Activated CD4-positive, alpha-beta memory T cell treated with anti-CD3 and anti-CD28 coated beads for 36 hours (primary cell): Measurements from ENCODE around the gene GAD1. TPM values are rescaled to one million over a fixed set of nuclear protein-coding genes. Genes with fewer than 3 reads are reported as not detected.

Experiments used
- CTCF ChIA-PET: fragments of 350-600 bp; sonication (Branson Sonifier 250); formaldehyde crosslinking; loops from one replicate; lab custom pipeline; 2021; ENCODE audit warnings: antibody characterized with exemption, inconsistent platforms; lab: Charles Lee
- POLR2A ChIA-PET: fragments of 350-600 bp; sonication (Branson Sonifier 250); formaldehyde crosslinking; loops from one replicate; lab custom pipeline; 2021; ENCODE audit warnings: antibody characterized with exemption; lab: Charles Lee
- DNase-seq: peaks from one replicate; pipeline ENCODE4 v3.0.0-alpha.2; 2020
- H3K27ac Mint-ChIP-seq: one replicate; pipeline ENCODE4 v1.8.0; 2021; ENCODE audit warnings: mixed read lengths
- H3K27me3 Mint-ChIP-seq: one replicate; pipeline ENCODE4 v1.8.0; 2021; ENCODE audit warnings: mixed read lengths
- H3K36me3 Mint-ChIP-seq: one replicate; pipeline ENCODE4 v1.8.0; 2021; ENCODE audit warnings: mixed read lengths
- H3K4me1 Mint-ChIP-seq: one replicate; pipeline ENCODE4 v1.8.0; 2021; ENCODE audit warnings: low read depth, mixed read lengths
- H3K4me3 Mint-ChIP-seq: one replicate; pipeline ENCODE4 v1.8.0; 2021; ENCODE audit warnings: mild to moderate bottlenecking, mixed read lengths
- H3K9me3 Mint-ChIP-seq: one replicate; pipeline ENCODE4 v1.8.0; 2021; ENCODE audit warnings: mixed read lengths
- intact Hi-C: fragments of 100-400 bp; cut with micrococcal nuclease; formaldehyde crosslinking; loops from one replicate; pipeline ENCODE4 v1.15.1; 2023
- total RNA-seq, 2 experiments: library from RNA; stranded (reverse); gene quantifications; one replicate each; pipeline ENCODE4 v1.2.3, GENCODE V29; 2021

GAD1 gene
- total RNA-seq, 2 experiments from 2014 or later: 2.6 to 2.9 TPM

GRCh38 chr2:170851635-170852034 is 34.9 kb downstream of the GAD1 start:
- DNase-seq: no peak
- H3K27me3 Mint-ChIP-seq: peaks cover 4% of the 10 kb centered on the region
- CTCF ChIA-PET: interaction anchor here (3.0 kb wide), 1 partner anchor 21 kb away, joined by 9 read pairs; no protein-coding TSS in a partner anchor
- no peaks in the 10 kb centered on the region for H3K9me3 Mint-ChIP-seq
- intact Hi-C loops: no loop called here
- H3K36me3 Mint-ChIP-seq: no peaks in the 10 kb centered on the region
- no peaks in the 10 kb centered on the region for H3K4me1 Mint-ChIP-seq
- H3K4me3 Mint-ChIP-seq: no peak overlapping the region
- POLR2A ChIA-PET: no interaction called here
- H3K27ac Mint-ChIP-seq: no peak overlapping the region

DNA sequence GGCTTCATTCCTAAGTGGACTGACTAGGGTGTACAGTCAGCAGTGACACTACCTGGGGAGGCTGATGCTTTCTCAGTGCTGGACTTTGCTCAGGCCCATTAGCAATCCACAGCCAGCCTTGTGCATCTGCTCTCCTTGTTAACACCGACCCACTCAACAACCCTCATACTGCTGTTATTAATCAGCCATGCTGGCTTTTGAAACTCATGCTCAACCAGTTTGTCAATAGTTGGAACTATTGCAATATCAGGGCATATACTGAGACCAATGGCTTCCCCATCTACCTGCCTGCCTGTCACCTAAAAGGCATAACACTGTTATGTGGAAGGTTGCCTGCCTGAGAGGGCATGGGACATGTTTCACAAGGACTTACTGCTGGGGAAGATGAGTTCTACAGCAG is 39.4 kb downstream of the GAD1 start:
- intact Hi-C loops: no loop called here
- Mint-ChIP-seq H3K9me3 (no peaks in the 10 kb centered on the region), H3K36me3 (no peaks in the 10 kb centered on the region), H3K27me3 (peaks cover 3% of the 10 kb centered on the region), H3K4me3 (no peak overlapping the region), H3K4me1 (no peaks in the 10 kb centered on the region), H3K27ac (no peak overlapping the region)
- DNase-seq: no peak
- CTCF ChIA-PET: no interaction called here
- POLR2A ChIA-PET: no interaction called here

DNA sequence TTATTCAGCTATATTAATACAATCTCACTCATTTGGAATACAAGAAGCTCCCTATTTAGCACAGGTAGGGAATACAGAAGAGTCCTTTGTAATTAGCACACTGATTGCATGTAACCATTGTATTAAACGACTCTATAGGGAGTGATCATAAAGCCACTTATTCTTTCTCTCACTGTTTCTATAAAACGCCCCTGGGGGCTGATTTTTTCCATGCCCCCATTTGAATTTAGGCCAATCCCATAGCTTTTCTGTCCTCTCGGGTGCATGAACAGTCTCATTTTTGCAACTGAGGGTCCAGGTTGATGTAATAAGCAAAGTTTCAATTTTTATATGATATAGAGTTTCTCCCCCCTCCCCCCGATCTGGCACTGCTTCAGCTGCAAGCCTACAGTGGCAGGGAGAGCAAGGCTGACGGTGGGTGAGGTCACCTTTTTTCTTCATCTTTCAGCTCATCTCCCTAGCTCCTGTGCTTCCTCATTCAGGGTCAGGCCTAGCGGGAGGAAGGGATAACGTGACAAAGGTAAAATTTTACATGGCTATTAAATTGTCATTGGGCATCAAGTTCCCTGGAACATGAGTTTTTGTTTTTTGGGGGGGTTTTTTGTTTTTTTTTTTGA is 45.7 kb downstream of the GAD1 start:
- intact Hi-C loops: no loop called here
- DNase-seq: no peak
- Mint-ChIP-seq H3K4me3 (no peak overlapping the region), H3K4me1 (no peaks in the 10 kb centered on the region), H3K36me3 (no peaks in the 10 kb centered on the region), H3K27ac (no peak overlapping the region), H3K9me3 (no peaks in the 10 kb centered on the region), H3K27me3 (no peaks in the 10 kb centered on the region)
- ChIA-PET CTCF (interaction anchor here (0.6 to 4.9 kb wide), 3 partner anchors 10 to 1249 kb away, joined by 3 to 31 read pairs (median 3); no protein-coding TSS in a partner anchor), POLR2A (no interaction called here)

GRCh38 chr2:170863087-170863486 is 46.4 kb downstream of the GAD1 start:
- H3K27ac Mint-ChIP-seq: no peak overlapping the region
- ChIA-PET POLR2A (no interaction called here), CTCF (interaction anchor here (0.9 to 4.9 kb wide), 3 partner anchors 10 to 12 kb away, joined by 3 to 31 read pairs (median 3); no protein-coding TSS in a partner anchor)
- intact Hi-C loops: no loop called here
- H3K4me1 Mint-ChIP-seq: no peaks in the 10 kb centered on the region
- DNase-seq: no peak
- H3K9me3 Mint-ChIP-seq: no peaks in the 10 kb centered on the region
- no peak overlapping the region for H3K4me3 Mint-ChIP-seq
- H3K27me3 Mint-ChIP-seq: no peaks in the 10 kb centered on the region
- H3K36me3 Mint-ChIP-seq: no peaks in the 10 kb centered on the region

- no peak overlapping the region for H3K27ac Mint-ChIP-seq
- no peaks in the 10 kb centered on the region for H3K36me3 Mint-ChIP-seq
- ChIA-PET CTCF (no interaction called here), POLR2A (no interaction called here)
- H3K4me3 Mint-ChIP-seq: no peak overlapping the region
- H3K4me1 Mint-ChIP-seq: peaks cover 10% of the 10 kb centered on the region
- H3K27me3 Mint-ChIP-seq: no peaks in the 10 kb centered on the region
- intact Hi-C loops: no loop called here
- H3K9me3 Mint-ChIP-seq: no peaks in the 10 kb centered on the region
- DNase-seq: no peak
Observed at GRCh38 chr2:170869036-170869435, 52.3 kb downstream of the GAD1 start.

DNA sequence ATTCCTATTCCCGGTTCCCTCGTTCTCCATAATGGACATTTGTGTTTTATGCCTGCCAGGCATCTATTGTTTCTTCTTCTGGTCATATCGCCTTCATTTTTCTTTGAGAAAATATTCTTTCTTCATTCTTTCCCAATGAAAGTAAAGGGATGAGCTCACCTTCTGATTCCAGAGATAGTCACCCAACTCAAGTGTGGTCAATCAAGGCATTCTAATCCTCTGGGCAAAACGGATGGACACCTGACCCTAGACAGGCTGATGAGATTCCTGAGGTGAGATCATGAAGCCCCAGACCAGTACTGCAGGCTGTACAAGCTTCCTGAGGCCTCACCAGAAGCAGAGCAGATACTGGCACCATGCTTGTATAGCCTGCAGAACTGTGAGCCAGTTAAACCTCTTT is 52.8 kb downstream of the GAD1 start:
- no peaks in the 10 kb centered on the region for H3K9me3 Mint-ChIP-seq
- H3K4me1 Mint-ChIP-seq: peaks cover 10% of the 10 kb centered on the region
- H3K27ac Mint-ChIP-seq: no peak overlapping the region
- no peaks in the 10 kb centered on the region for H3K27me3 Mint-ChIP-seq
- ChIA-PET CTCF (no interaction called here), POLR2A (no interaction called here)
- intact Hi-C loops: no loop called here
- H3K4me3 Mint-ChIP-seq: no peak overlapping the region
- no peak for DNase-seq
- no peaks in the 10 kb centered on the region for H3K36me3 Mint-ChIP-seq

- no peak overlapping the region for H3K27ac Mint-ChIP-seq
- ChIA-PET POLR2A (no interaction called here), CTCF (interaction anchor here (0.6 to 3.2 kb wide), 42 partner anchors 8 to 1420 kb away, joined by 3 to 31 read pairs (median 4); partner anchors contain the start of genes GAD1 and GORASP2)
- no peaks in the 10 kb centered on the region for H3K9me3 Mint-ChIP-seq
- DNase-seq: peak; percentile 85
- H3K36me3 Mint-ChIP-seq: no peaks in the 10 kb centered on the region
- intact Hi-C loops: loop anchor here (2.0 kb wide), 1 partner anchor 56 kb away; the partner anchor contains the start of gene GAD1
- H3K27me3 Mint-ChIP-seq: no peaks in the 10 kb centered on the region
- H3K4me3 Mint-ChIP-seq: peak overlapping the region; percentile 44
- H3K4me1 Mint-ChIP-seq: peaks cover 11% of the 10 kb centered on the region
Observed at GRCh38 chr2:170873035-170873692, 56.5 kb downstream of the GAD1 start.

- CTCF ChIA-PET: interaction anchor here (1.0 to 1.2 kb wide), 2 partner anchors 50 to 66 kb away, joined by 3 read pairs; no protein-coding TSS in a partner anchor
- H3K36me3 Mint-ChIP-seq: no peaks in the 10 kb centered on the region
- DNase-seq: no peak
- intact Hi-C loops: no loop called here
- H3K4me1 Mint-ChIP-seq: peaks cover 12% of the 10 kb centered on the region
- H3K27me3 Mint-ChIP-seq: no peaks in the 10 kb centered on the region
- H3K9me3 Mint-ChIP-seq: no peaks in the 10 kb centered on the region
- POLR2A ChIA-PET: no interaction called here
- H3K4me3 Mint-ChIP-seq: no peak overlapping the region
- no peak overlapping the region for H3K27ac Mint-ChIP-seq
Observed at GRCh38 chr2:170878066-170878465, 61.4 kb downstream of the GAD1 start.

- DNase-seq: no peak
- no peak overlapping the region for H3K27ac Mint-ChIP-seq
- intact Hi-C loops: no loop called here
- H3K9me3 Mint-ChIP-seq: no peaks in the 10 kb centered on the region
- H3K4me1 Mint-ChIP-seq: peaks cover 7% of the 10 kb centered on the region
- no peaks in the 10 kb centered on the region for H3K36me3 Mint-ChIP-seq
- no peak overlapping the region for H3K4me3 Mint-ChIP-seq
- ChIA-PET CTCF (interaction anchor here (0.7 kb wide), 1 partner anchor 697 kb away, joined by 3 read pairs; no protein-coding TSS in a partner anchor), POLR2A (no interaction called here)
- no peaks in the 10 kb centered on the region for H3K27me3 Mint-ChIP-seq
Observed at GRCh38 chr2:170878505-170878904, 61.8 kb downstream of the GAD1 start.

DNA sequence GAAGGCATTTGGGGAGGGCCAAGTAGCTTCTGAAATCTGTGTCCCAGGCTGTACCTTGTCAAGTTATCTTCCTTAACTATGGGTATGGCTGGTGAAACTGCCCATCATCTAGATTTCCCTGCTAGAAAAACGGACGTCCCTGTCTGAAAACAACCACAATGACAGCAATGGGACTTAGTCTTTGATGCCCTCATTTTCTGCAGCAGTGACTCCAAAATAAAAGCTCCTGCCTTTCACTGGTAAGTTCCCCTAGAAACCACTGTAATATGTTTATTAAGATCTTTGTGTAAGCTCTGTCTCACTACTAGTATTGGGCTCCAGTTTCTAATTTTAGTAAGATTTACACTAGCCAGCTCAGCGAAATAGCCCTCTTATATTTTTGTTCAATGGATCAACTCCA is 65.2 kb downstream of the GAD1 start:
- H3K9me3 Mint-ChIP-seq: no peaks in the 10 kb centered on the region
- DNase-seq: no peak
- H3K27me3 Mint-ChIP-seq: peaks cover 2% of the 10 kb centered on the region
- intact Hi-C loops: no loop called here
- CTCF ChIA-PET: interaction anchor here (1.4 kb wide), 1 partner anchor 9 kb away, joined by 11 read pairs; no protein-coding TSS in a partner anchor
- no peak overlapping the region for H3K4me3 Mint-ChIP-seq
- H3K36me3 Mint-ChIP-seq: no peaks in the 10 kb centered on the region
- H3K4me1 Mint-ChIP-seq: peaks cover 6% of the 10 kb centered on the region
- POLR2A ChIA-PET: no interaction called here
- no peak overlapping the region for H3K27ac Mint-ChIP-seq

- Mint-ChIP-seq H3K4me3 (no peak overlapping the region), H3K9me3 (no peaks in the 10 kb centered on the region), H3K36me3 (no peaks in the 10 kb centered on the region), H3K27me3 (peaks cover 2% of the 10 kb centered on the region), H3K4me1 (peaks cover 6% of the 10 kb centered on the region), H3K27ac (no peak overlapping the region)
- DNase-seq: no peak
- POLR2A ChIA-PET: no interaction called here
- intact Hi-C loops: no loop called here
- CTCF ChIA-PET: interaction anchor here (3.5 kb wide), 1 partner anchor 9 kb away, joined by 18 read pairs; no protein-coding TSS in a partner anchor
Observed at GRCh38 chr2:170882758-170883157, 66.1 kb downstream of the GAD1 start.

GRCh38 chr2:170883683-170884082 is 67.0 kb downstream of the GAD1 start:
- intact Hi-C loops: no loop called here
- Mint-ChIP-seq H3K4me3 (no peak overlapping the region), H3K27ac (no peak overlapping the region), H3K9me3 (no peaks in the 10 kb centered on the region), H3K4me1 (peaks cover under 1% of the 10 kb centered on the region), H3K27me3 (peaks cover 2% of the 10 kb centered on the region), H3K36me3 (no peaks in the 10 kb centered on the region)
- DNase-seq: no peak
- POLR2A ChIA-PET: no interaction called here
- CTCF ChIA-PET: interaction anchor here (1.2 to 3.5 kb wide), 2 partner anchors 10 to 12 kb away, joined by 3 to 18 read pairs; no protein-coding TSS in a partner anchor
